C4-2B (cell line): ENCODE measurements around the gene MED26.

Experiments used
- H3K27ac ChIP-seq: fragments of 450-650 bp; 2 replicates; pipeline ENCODE4 v1.5.1; 2017
- CTCF ChIP-seq: fragments of 450-650 bp; conservative IDR thresholded peaks from 2 replicates; pipeline ENCODE4 v1.5.1; 2017; ENCODE audit warnings: mild to moderate bottlenecking
- ZFX ChIP-seq: fragments of 450-650 bp; IDR thresholded peaks from 2 replicates; pipeline ENCODE4 v1.6.1; 2017

MED26 gene

GRCh38 chr19:16603090-16603489, 24.9 kb downstream of the MED26 start:
- TF ChIP-seq CTCF (no peak), ZFX (no peak)
- H3K27ac ChIP-seq, result peak overlapping the region; percentile 67

DNA sequence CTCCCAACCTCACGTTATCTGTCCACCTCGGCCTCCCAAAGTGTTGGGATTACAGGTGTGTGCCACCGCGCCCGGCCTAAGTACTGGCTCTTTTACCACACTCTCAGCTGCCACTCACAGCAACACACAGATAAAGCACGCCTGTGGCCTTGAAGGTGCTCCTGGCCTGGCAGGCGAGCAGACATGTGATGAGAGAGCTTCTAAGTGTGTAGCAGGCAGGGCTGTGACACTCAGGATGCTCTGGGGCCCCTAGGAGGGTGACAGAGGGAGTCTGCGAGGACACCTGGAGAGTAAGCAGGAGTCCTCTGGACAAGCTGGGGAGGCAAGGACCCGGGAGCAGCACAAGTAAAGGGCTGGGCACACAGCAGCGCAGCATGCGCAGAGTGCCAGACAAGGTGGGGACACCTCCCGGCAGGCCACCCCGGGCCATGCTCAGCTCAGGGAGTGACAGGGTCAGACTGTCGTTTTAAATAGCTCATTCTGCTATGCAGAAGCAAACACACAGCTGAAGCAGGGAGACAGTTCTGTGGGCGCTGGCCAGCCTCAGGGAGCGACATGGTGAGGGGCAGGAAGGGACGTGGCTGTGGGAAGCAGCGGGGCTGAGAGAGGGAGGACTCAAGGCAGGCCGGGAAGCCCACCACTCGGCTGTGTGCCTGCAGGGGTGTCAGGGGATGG, 26.5 kb downstream of the MED26 start:
- H3K27ac ChIP-seq, result peak overlapping the region; percentile 67
- TF ChIP-seq CTCF (no peak), ZFX (no peak)

DNA sequence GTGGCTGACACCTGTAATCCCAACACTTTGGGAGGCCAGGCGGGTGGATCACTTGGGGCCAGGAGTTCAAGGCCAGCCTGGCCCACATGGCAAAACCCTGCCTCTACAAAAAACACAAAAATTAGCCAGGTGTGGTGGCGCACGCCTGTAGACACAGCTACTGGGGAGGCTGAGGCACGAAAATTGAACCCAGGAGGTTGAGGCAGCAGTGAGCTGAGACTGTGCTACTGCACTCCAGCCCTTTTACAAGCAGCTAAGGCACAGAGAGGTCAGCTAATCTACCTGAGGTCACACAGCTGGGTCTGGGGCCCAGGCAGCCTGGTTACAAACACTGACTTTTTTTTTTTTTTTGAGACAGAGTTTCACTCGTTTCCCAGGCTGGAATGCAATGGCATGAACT, 27.2 kb downstream of the MED26 start:
- TF ChIP-seq ZFX (no peak), CTCF (no peak)
- H3K27ac ChIP-seq, result no peak overlapping the region

GRCh38 chr19:16599655-16600346, 28.2 kb downstream of the MED26 start:
- TF ChIP-seq ZFX, result no peak
- no peak for TF ChIP-seq CTCF
- no peak overlapping the region for H3K27ac ChIP-seq

GRCh38 chr19:16598848-16599247, 29.2 kb downstream of the MED26 start:
- H3K27ac ChIP-seq, result no peak overlapping the region
- TF ChIP-seq CTCF, result no peak
- no peak for TF ChIP-seq ZFX

DNA sequence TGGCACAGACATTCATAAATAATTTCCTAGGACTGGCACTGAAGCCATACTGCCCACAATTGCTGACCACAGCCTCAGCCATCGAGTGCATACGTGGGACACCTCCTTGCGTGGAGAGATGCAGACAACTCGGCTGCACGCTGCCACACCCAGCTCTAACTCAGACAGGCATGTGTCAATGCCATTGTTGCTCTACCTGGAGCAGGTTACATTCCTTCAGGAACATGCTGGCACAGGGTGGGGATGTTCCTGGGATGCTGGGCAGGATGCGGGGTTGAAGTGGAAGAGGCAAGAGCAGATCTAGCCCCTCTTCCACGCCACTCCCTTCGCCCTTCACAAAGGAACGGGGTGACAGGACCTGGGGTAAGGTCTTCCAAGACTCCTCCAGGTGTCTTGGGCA, 31.6 kb downstream of the MED26 start:
- no peak for TF ChIP-seq CTCF
- no peak for TF ChIP-seq ZFX
- no peak overlapping the region for H3K27ac ChIP-seq

- H3K27ac ChIP-seq, result no peak overlapping the region
- TF ChIP-seq CTCF, result no peak
Measured at GRCh38 chr19:16595097-16595496, 32.9 kb downstream of the MED26 start.
